NCI-H146 (cell line): ENCODE measurements around the gene FLG.
A peak's percentile ranks its signal among the peaks of the same experiment; 100 is the strongest.
"Not testable (repeated sequence)": the region's sequence is repeated elsewhere in the genome, so short reads cannot be mapped to it uniquely, and the experiment has no call there.

ENCODE experiments used
- DNase-seq: peaks from one replicate; lab custom pipeline; 2025; lab: John Stamatoyannopoulos, UW

Gene FLG

DNA sequence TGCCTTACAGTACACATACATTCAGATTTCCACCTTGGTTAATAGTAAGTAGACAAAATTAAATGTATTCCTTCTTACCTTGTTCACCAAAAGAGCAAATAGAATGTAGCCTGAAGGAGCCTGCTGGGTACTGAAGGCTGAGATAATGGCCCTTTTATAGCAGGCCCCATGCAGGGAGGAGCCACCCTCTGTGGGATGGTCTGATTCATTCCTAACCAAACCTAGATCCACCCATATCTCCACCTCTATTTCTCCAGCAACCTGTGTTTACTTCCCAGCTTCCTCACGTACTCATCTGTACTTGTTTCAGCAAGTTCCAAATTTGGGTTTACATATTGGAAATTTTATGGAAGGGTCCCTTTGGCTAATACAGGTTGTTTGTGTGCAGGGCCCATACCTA is at the start of gene FLG:
Gene FLG (minus strand): TSS at position 129 of the 400 bp plus-strand sequence. CDS start 9,783 bp downstream, outside the sequence.
- DNase-seq = no peak

DNA sequence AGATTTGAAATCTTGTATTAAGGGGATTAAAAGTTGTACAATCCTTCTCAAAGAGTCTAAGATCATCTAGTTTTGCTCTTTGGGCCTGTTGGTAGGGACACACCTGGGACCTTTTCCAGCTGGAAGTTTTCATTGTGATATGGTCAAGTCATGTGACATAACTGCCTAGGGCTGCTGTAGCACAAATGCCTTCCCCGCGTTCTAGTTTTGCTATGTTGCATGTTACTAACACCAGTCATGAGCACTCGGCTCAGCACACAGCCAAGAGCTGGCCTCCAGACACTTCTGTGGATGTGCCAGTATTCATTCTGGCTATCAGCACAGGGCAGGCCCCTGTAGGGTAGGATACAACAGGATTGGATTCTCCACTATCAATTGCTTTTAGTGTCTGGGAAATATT is 49.4 kb upstream of the FLG start:
- DNase-seq = no peak

GRCh38 chr1:152372672-152373071 is 47.6 kb upstream of the FLG start:
- DNase-seq = no peak

GRCh38 chr1:152367436-152367835 is 42.4 kb upstream of the FLG start:
- DNase-seq = no peak

DNA sequence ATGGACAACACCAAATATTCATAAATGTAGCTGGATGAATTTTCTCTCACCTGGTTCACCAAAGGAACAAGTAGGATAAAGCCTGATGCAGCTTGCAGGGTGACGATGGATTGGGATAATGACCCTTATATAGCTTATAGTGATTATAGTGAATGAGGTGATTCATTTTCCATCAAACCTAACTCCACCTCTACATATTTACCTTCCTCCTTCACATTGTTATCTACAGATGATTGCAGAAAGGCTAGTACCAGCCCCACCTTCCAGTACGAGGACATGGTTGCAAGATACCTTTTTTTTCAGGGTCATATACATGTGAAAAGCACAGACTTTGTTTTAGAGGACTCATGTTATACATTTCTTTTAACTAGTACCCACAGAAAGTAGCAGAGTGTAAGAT is 34.9 kb upstream of the FLG start, which contains the start of gene FLG2:
Gene FLG2 (minus strand): TSS at position 101 of the 400 bp plus-strand sequence. CDS start 1,122 bp downstream, outside the sequence.
- no peak for DNase-seq

GRCh38 chr1:152356736-152357135 is 31.7 kb upstream of the FLG start:
- no peak for DNase-seq

DNA sequence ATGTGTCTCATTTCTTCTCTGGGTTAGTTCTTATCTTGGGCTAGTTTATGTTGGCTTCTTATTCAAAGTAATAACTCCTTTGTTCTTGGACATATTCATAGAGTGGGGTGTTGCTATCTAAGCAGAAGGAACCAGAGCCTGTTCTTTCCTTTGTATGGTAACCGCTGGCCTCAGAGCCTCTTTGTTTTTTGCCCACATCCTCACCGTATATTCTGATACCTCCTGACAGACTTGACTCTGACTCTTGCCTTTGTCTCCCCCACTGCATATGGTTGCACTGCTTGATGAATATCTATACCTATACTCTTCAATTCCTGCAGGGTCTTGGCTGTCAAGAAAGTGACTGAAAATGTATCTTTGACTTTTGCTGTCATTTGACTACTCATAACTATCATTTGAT is 24.6 kb upstream of the FLG start:
- no peak for DNase-seq

GRCh38 chr1:152348447-152348846 is 23.4 kb upstream of the FLG start:
- no peak for DNase-seq

- DNase-seq = peak; percentile 15
Observed at GRCh38 chr1:152347116-152347728, 22.2 kb upstream of the FLG start.

DNA sequence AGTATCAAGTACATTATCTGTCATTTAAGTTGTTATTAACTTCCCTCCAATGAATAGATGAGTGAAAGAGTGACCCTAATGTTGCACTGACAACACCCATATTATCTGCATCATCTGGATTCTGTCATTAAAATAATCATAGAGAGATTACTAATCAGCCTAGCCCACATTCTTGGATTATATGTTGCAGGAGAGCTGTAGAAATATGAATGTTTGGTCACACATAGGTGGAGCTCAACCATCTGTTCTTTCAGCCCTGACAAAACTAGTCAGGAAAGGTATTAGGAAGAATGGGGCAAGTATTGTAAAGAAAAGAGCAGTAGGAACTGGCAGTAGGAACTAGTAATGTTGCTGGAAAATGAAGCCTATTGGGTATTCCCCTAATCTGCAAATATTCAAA is 19.4 kb upstream of the FLG start:
- no peak for DNase-seq

DNA sequence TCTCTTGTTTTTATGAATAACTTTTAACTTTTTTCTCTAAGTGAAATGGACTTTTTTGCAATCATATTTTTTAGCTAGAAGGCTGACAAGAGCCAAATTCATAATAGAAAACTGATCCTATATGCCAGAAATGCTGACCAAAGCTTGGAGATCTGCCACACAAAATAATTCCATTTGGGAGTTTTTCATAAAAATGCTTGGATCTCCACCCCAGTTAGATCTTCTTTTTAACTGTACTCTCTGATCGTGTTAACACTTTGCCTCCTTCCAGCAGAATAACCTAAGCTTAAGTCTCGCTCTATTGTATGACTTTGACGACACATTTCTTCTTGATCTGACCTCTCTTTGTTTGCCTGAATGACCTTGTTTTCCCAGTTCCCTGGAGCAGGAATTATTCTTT is 18.0 kb upstream of the FLG start:
- no peak for DNase-seq

DNA sequence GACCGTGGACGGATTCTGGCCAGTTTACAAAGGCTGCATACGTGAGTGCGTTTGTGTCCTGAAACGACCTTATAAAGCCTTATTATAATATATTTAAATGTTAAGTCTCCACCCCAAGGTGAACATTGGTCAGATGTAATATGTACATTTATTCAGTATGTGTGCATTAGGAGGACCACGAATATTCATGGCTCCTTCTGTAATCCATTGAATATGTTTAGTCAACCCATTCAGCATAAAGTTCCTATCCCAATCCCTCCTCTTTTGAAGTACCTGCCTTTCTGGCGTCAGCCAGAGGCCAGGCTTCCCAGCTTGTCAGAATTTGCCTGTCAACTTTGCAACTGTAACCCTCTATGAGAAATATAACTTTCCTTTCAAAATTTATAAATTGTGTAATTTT is 10.4 kb upstream of the FLG start:
- DNase-seq = no peak

GRCh38 chr1:152328801-152329391 is 3.9 kb upstream of the FLG start:
- DNase-seq = no peak

- no peak for DNase-seq
Observed at GRCh38 chr1:152313970-152314369, 11.1 kb downstream of the FLG start.

GRCh38 chr1:152313319-152313801 is 11.7 kb downstream of the FLG start:
- no peak for DNase-seq

GRCh38 chr1:152312169-152312568 is 12.9 kb downstream of the FLG start:
- DNase-seq = not testable (repeated sequence)

DNA sequence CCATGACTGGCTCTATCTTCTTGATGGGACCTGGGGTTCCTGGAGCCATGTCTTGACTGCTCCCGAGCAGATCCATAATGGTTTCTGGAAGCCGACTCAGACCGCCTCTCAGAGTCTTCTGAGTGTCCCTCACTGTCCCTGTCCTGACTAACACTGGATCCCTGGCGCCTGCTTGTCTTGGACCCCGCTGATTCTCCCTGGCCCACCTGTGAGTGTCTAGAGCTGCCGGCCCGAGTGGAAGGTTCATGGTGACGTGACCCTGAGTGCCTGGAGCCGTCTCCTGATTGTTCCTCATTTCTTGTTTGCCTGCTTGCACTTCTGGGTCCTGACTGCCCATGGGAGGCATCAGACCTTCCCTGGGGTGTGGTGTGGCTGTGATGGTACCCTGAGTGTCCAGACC is 15.1 kb downstream of the FLG start:
- no peak for DNase-seq

- not testable (repeated sequence) for DNase-seq
Observed at GRCh38 chr1:152309320-152309901, 15.6 kb downstream of the FLG start.

DNA sequence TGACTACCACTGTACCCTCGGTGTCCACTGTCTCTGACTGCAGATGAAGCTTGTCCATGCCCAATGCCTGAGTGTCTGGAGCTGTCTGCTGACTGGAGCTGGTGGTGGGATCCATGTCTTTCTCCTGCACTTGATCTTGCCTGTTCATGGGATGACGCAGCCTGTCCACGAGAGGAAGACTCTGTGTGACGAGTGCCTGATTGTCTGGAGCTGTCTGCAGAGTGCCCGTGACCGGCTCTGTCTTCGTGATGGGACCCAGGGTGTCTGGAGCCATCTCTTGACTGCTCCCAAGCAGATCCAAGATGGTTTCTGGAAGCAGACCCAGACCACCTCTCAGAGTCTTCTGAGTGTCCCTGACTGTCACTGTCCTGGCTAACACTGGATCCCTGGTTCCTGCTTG is 16.3 kb downstream of the FLG start:
- DNase-seq = not testable (repeated sequence)

GRCh38 chr1:152307970-152308369 is 17.1 kb downstream of the FLG start:
- not testable (repeated sequence) for DNase-seq

DNA sequence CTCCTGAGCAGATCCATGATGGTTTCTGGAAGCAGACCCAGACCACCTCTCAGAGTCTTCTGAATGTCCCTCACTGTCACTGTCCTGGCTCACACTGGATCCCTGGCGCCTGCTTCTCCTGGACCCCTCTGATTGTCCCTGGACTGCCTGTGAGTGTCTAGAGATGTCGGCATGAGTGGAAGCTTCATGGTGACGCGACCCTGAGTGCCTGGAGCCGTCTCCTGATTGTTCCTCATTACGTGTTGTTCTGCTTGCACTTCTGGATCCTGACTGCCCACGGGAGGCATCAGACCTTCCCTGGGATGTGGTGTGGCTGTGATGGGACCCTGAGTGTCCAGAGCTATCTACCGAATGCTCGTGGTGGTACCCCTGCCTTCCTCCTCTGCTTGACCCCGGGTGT is 18.9 kb downstream of the FLG start:
- DNase-seq = not testable (repeated sequence)

DNA sequence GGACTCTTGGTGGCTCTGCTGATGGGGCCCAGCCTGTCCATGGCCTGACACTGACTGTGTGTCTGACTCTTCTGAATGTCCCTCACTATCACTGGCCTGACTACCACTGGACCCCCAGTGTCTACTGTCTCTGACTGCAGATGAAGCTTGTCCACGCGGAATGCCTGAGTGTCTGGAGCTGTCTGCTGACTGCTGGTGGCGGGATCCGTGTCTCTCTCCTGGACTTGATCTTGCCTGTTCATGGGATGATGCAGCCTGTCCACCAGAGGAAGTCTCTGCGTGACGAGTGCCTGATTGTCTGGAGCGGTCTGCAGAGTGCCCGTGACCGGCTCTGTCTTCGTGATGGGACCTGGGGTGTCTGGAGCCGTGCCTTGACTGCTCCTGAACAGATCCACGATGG is 20.3 kb downstream of the FLG start:
- DNase-seq = not testable (repeated sequence)

DNA sequence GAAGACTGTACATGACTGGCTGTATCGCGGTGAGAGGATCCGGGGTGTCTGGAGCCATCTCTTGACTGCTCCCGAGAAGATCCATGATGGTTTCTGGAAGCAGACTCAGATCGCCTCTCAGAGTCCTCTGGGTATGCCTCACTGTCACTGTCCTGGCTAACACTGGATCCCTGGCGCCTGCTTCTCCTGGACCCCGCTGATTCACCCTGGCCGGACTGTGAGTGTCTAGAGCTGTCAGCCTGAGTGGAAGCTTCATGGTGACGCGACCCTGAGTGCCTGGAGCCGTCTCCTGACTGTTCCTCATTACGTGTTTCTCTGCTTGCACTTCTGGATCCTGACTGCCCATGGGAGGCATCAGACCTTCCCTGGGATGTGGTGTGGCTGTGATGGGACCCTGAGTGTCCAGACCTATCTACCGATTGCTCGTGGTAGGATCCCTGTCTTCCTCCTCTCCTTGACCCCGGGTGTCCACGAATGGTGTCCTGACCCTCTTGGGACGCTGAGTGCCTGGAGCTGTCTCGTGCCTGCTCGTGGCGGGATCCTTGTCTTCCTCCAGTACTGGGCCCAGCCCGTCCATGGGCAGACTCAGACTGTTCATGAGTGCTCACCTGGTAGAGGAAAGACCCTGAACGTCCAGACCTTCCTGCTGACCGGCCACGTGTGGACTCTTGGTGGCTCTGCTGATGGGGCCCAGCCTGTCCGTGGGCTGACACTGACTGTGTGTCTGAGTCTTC is 21.7 kb downstream of the FLG start:
- DNase-seq = not testable (repeated sequence)
